ENCODE results near the gene GPC3. TPM values are rescaled to one million over a fixed set of nuclear protein-coding genes. Genes with fewer than 3 reads are reported as not detected.

The GPC3 gene
- polyA plus RNA-seq, 3 donors, result not detected

GRCh38 chrX:134004084-134004483 is 18.7 kb upstream of the GPC3 start:
- Mint-ChIP-seq H3K27me3 (ENCODE audit: low read depth in 3 of 3) (peaks cover 0 to 13% (median 2%) of the 10 kb centered on the region in 3 donors), H3K4me1 (no peaks in the 10 kb centered on the region), H3K36me3 (no peaks in the 10 kb centered on the region), H3K27ac (no peak overlapping the region), H3K4me3 (no peak overlapping the region), H3K9me3 (peaks cover 0 to 3% (median 0%) of the 10 kb centered on the region in 7 donors)
- H3K36me3 ChIP-seq (replicated peaks in 1 of 2; ENCODE audit: control insufficient read depth in 1 of 2, insufficient read depth in 2 of 2, low read length in 2 of 2), result no peaks in the 10 kb centered on the region
- H3K27ac ChIP-seq (ENCODE audit: low read depth in 1 of 2, low read length in 2 of 2), result no peak overlapping the region
- DNase-seq, result no peak
- H3K27me3 ChIP-seq (ENCODE audit: control insufficient read depth in 2 of 2, insufficient read depth in 2 of 2, low read length in 2 of 2), result no peaks in the 10 kb centered on the region
- H3K4me2 ChIP-seq (replicated peaks; ENCODE audit: extremely low read depth, low read length, poor library complexity, severe bottlenecking), result no peak overlapping the region
- TF ChIP-seq, protein P1, sequence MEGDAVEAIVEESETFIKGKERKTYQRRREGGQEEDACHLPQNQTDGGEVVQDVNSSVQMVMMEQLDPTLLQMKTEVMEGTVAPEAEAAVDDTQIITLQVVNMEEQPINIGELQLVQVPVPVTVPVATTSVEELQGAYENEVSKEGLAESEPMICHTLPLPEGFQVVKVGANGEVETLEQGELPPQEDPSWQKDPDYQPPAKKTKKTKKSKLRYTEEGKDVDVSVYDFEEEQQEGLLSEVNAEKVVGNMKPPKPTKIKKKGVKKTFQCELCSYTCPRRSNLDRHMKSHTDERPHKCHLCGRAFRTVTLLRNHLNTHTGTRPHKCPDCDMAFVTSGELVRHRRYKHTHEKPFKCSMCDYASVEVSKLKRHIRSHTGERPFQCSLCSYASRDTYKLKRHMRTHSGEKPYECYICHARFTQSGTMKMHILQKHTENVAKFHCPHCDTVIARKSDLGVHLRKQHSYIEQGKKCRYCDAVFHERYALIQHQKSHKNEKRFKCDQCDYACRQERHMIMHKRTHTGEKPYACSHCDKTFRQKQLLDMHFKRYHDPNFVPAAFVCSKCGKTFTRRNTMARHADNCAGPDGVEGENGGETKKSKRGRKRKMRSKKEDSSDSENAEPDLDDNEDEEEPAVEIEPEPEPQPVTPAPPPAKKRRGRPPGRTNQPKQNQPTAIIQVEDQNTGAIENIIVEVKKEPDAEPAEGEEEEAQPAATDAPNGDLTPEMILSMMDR (IDR thresholded peaks at IDR 0.05), result no peak
- WGBS (ENCODE audit: insufficient coverage), result no CpG with 5 or more reads among the region's 2 CpGs
- no peaks in the 10 kb centered on the region for H3K4me1 ChIP-seq (ENCODE audit: control insufficient read depth in 1 of 2, insufficient read depth in 2 of 2, low read length in 2 of 2)
- no peak overlapping the region for H3K4me3 ChIP-seq (replicated peaks in 1 of 3; ENCODE audit: low read depth in 2 of 3, low read length in 3 of 3)
- H2AFZ ChIP-seq (ENCODE audit: insufficient read depth, low read depth, low read length, poor library complexity, severe bottlenecking), result no peak overlapping the region
- intact Hi-C loops (cut with micrococcal nuclease), result no loop called here
- H3K9ac ChIP-seq (ENCODE audit: insufficient read depth, low read length, poor library complexity, severe bottlenecking), result no peak overlapping the region
- H3K79me2 ChIP-seq (ENCODE audit: insufficient read depth, low read length), result no peaks in the 10 kb centered on the region
- no peaks in the 10 kb centered on the region for H4K20me1 ChIP-seq (ENCODE audit: insufficient read depth, low read length)
- H3K9me3 ChIP-seq (replicated peaks in 1 of 2; ENCODE audit: control insufficient read depth in 1 of 2, insufficient read depth in 1 of 2, low read length in 2 of 2), result no peaks in the 10 kb centered on the region

GRCh38 chrX:134002921-134003615 is 17.7 kb upstream of the GPC3 start:
- no peaks in the 10 kb centered on the region for H3K4me1 ChIP-seq (ENCODE audit: control insufficient read depth in 1 of 2, insufficient read depth in 2 of 2, low read length in 2 of 2)
- peaks cover 0 to 4% (median 2%) of the 10 kb centered on the region in 7 donors for H3K9me3 Mint-ChIP-seq
- H3K27ac Mint-ChIP-seq, result no peak overlapping the region
- H3K36me3 Mint-ChIP-seq, result no peaks in the 10 kb centered on the region
- intact Hi-C loops (cut with micrococcal nuclease), result no loop called here
- no peak overlapping the region for H2AFZ ChIP-seq (ENCODE audit: insufficient read depth, low read depth, low read length, poor library complexity, severe bottlenecking)
- H3K27me3 Mint-ChIP-seq (ENCODE audit: low read depth in 3 of 3), result peaks cover 0 to 17% (median 5%) of the 10 kb centered on the region in 3 donors
- H3K4me3 Mint-ChIP-seq, result no peak overlapping the region
- no peaks in the 10 kb centered on the region for H3K36me3 ChIP-seq (replicated peaks in 1 of 2; ENCODE audit: control insufficient read depth in 1 of 2, insufficient read depth in 2 of 2, low read length in 2 of 2)
- no peaks in the 10 kb centered on the region for H4K20me1 ChIP-seq (ENCODE audit: insufficient read depth, low read length)
- no CpG with 5 or more reads among the region's 4 CpGs for whole genome bisulfite sequencing (ENCODE audit: insufficient coverage)
- no peak for DNase-seq
- no peaks in the 10 kb centered on the region for H3K79me2 ChIP-seq (ENCODE audit: insufficient read depth, low read length)
- H3K9me3 ChIP-seq (replicated peaks in 1 of 2; ENCODE audit: control insufficient read depth in 1 of 2, insufficient read depth in 1 of 2, low read length in 2 of 2), result no peaks in the 10 kb centered on the region
- H3K4me1 Mint-ChIP-seq, result no peaks in the 10 kb centered on the region
- no peak overlapping the region for H3K4me3 ChIP-seq (replicated peaks in 1 of 3; ENCODE audit: low read depth in 2 of 3, low read length in 3 of 3)
- no peak overlapping the region for H3K9ac ChIP-seq (ENCODE audit: insufficient read depth, low read length, poor library complexity, severe bottlenecking)
- TF ChIP-seq, protein P1 (IDR thresholded peaks at IDR 0.05), result no peak
- no peak overlapping the region for H3K27ac ChIP-seq (ENCODE audit: low read depth in 1 of 2, low read length in 2 of 2)
- no peaks in the 10 kb centered on the region for H3K27me3 ChIP-seq (ENCODE audit: control insufficient read depth in 2 of 2, insufficient read depth in 2 of 2, low read length in 2 of 2)
- H3K4me2 ChIP-seq (replicated peaks; ENCODE audit: extremely low read depth, low read length, poor library complexity, severe bottlenecking), result no peak overlapping the region
